ENCODE data around the gene GRIN2C. TPM values are rescaled to one million over a fixed set of nuclear protein-coding genes. Genes with fewer than 3 reads are reported as not detected.

The GRIN2C gene
- total and polyA plus RNA-seq, 2 donors (not counting 1 experiment from before 2014, with no cell fraction given), result 0.01 to 0.50 TPM

DNA sequence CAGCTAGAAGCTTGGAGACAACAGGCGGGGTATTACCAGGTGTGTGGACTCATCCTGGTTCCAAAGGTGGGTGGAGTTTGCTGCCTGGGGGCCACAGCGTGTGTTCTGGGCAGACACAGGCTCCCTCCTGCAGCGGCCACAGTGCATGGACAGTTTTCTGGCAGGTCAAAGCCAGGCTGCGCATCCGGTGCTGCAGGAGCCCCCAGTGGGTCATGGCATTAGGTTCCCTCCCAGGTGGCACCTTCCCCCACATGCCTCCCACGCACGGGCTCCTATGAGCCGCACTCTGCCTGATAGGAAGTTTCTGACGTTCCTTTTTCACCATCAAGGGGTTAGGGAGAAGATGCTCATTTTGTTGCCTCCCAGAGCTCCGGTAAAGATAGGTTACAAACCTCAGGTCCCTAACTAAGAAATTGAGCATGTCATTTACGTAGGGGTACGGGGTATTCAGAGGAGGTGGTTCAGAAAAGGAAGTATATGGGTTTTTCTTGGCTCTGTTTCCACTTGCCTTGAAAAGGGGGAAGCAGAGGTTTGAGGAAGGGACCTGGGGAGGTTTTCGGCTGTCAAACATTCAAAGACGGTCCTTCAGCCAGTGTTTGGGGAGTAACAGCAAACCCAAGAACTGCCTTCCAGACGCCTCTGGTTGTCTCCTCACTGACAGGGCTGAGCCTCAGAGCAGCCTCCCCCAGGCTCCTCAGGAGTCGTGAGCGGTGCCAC, 50.8 kb downstream of the GRIN2C start:
- Histone ChIP-seq H3K9ac (ENCODE audit: insufficient read depth, low read length) (no peak overlapping the region), H3K4me1 (ENCODE audit: control insufficient read depth, extremely low read depth, insufficient read depth, low read length) (no peaks in the 10 kb centered on the region), H3K36me3 (ENCODE audit: control insufficient read depth, insufficient read depth, low read length) (peaks cover 3% of the 10 kb centered on the region), H3K9me3 (ENCODE audit: control insufficient read depth, insufficient read depth, low read depth, low read length) (no peaks in the 10 kb centered on the region), H3K4me3 (replicated peaks in 1 of 4; ENCODE audit: control extremely low read depth in 1 of 4, insufficient read depth in 1 of 4, low read depth in 3 of 4, low read length in 4 of 4) (no peak overlapping the region), H4K20me1 (ENCODE audit: control insufficient read depth, extremely low read depth, insufficient read depth, low read length) (no peaks in the 10 kb centered on the region), H3K27ac (ENCODE audit: insufficient read depth, low read length) (no peak overlapping the region), H3K27me3 (ENCODE audit: control insufficient read depth, insufficient read depth, low read length) (no peaks in the 10 kb centered on the region), H2AFZ (ENCODE audit: low read length) (no peak overlapping the region), H3K79me2 (ENCODE audit: control insufficient read depth, insufficient read depth, low read length) (no peaks in the 10 kb centered on the region), H3K4me2 (ENCODE audit: extremely low read depth, insufficient read depth, low read length) (no peak overlapping the region)
- no peak for DNase-seq (ENCODE audit: low read depth in 2 of 2)
- no peak for TF ChIP-seq EZH2 (IDR thresholded peaks at IDR 0.05; ENCODE audit: low read length, missing control alignments)
- TF ChIP-seq, protein P1, sequence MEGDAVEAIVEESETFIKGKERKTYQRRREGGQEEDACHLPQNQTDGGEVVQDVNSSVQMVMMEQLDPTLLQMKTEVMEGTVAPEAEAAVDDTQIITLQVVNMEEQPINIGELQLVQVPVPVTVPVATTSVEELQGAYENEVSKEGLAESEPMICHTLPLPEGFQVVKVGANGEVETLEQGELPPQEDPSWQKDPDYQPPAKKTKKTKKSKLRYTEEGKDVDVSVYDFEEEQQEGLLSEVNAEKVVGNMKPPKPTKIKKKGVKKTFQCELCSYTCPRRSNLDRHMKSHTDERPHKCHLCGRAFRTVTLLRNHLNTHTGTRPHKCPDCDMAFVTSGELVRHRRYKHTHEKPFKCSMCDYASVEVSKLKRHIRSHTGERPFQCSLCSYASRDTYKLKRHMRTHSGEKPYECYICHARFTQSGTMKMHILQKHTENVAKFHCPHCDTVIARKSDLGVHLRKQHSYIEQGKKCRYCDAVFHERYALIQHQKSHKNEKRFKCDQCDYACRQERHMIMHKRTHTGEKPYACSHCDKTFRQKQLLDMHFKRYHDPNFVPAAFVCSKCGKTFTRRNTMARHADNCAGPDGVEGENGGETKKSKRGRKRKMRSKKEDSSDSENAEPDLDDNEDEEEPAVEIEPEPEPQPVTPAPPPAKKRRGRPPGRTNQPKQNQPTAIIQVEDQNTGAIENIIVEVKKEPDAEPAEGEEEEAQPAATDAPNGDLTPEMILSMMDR (conservative IDR thresholded peaks at IDR 0.05 in 1 of 2, IDR thresholded peaks at IDR 0.05 in 1 of 2; ENCODE audit: low read depth in 1 of 2, low read length in 2 of 2), result no peak

DNA sequence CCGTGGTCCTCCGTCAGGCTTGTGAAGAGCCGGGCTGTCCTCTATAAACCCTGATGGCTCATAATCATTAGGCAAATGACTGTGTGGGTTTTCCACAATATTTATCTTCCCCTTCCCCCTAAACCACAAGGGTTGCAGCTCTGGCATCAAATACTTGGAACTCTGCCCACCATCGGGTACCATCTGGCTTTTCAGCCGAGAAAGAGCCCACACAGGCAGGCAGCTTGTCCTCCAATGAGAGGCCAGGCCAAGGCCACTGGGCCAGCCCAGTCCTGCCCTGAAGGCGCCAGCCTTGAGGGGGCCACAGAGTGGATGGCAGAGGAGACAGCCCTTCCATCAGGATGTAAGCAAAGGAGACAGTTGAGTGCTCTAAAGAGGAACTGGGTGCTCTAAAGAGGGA, 51.8 kb downstream of the GRIN2C start:
- peaks cover 3% of the 10 kb centered on the region for H3K36me3 ChIP-seq (ENCODE audit: control insufficient read depth, insufficient read depth, low read length)
- no peak overlapping the region for H3K27ac ChIP-seq (ENCODE audit: insufficient read depth, low read length)
- no peaks in the 10 kb centered on the region for H3K79me2 ChIP-seq (ENCODE audit: control insufficient read depth, insufficient read depth, low read length)
- no peaks in the 10 kb centered on the region for H3K4me1 ChIP-seq (ENCODE audit: control insufficient read depth, extremely low read depth, insufficient read depth, low read length)
- TF ChIP-seq EZH2 (IDR thresholded peaks at IDR 0.05; ENCODE audit: low read length, missing control alignments), result no peak
- TF ChIP-seq, protein P1 (conservative IDR thresholded peaks at IDR 0.05 in 1 of 2, IDR thresholded peaks at IDR 0.05 in 1 of 2; ENCODE audit: low read depth in 1 of 2, low read length in 2 of 2), result no peak
- H3K4me3 ChIP-seq (replicated peaks in 1 of 4; ENCODE audit: control extremely low read depth in 1 of 4, insufficient read depth in 1 of 4, low read depth in 3 of 4, low read length in 4 of 4), result no peak overlapping the region
- no peak overlapping the region for H3K9ac ChIP-seq (ENCODE audit: insufficient read depth, low read length)
- DNase-seq (ENCODE audit: low read depth in 2 of 2), result peak; percentile 7 to 31
- H3K4me2 ChIP-seq (ENCODE audit: extremely low read depth, insufficient read depth, low read length), result no peak overlapping the region
- no peaks in the 10 kb centered on the region for H4K20me1 ChIP-seq (ENCODE audit: control insufficient read depth, extremely low read depth, insufficient read depth, low read length)
- no peaks in the 10 kb centered on the region for H3K27me3 ChIP-seq (ENCODE audit: control insufficient read depth, insufficient read depth, low read length)
- no peaks in the 10 kb centered on the region for H3K9me3 ChIP-seq (ENCODE audit: control insufficient read depth, insufficient read depth, low read depth, low read length)
- no peak overlapping the region for H2AFZ ChIP-seq (ENCODE audit: low read length)

DNA sequence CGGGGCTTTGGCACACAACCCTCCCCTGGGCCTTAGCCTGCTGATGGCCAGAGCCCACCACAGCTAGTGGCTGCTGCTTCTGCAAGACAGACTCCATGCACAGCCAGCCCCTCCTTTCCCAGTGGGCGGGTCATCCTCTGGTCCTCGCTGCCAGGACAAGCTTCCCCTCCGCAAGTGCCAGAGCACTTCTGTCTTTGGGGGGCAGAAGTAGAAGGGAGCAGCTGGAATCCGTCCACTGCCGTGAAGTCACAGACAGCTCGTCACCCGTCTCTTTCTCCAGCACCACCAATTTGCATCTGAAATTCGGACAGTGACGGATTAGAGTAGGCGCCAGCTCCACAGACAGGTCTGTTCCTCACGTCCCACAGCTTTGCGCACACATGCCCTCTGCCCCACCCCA, 52.2 kb downstream of the GRIN2C start:
- Histone ChIP-seq H3K4me3 (replicated peaks in 1 of 4; ENCODE audit: control extremely low read depth in 1 of 4, insufficient read depth in 1 of 4, low read depth in 3 of 4, low read length in 4 of 4) (no peak overlapping the region), H4K20me1 (ENCODE audit: control insufficient read depth, extremely low read depth, insufficient read depth, low read length) (no peaks in the 10 kb centered on the region), H3K27ac (ENCODE audit: insufficient read depth, low read length) (no peak overlapping the region), H2AFZ (ENCODE audit: low read length) (no peak overlapping the region), H3K79me2 (ENCODE audit: control insufficient read depth, insufficient read depth, low read length) (no peaks in the 10 kb centered on the region), H3K4me1 (ENCODE audit: control insufficient read depth, extremely low read depth, insufficient read depth, low read length) (no peaks in the 10 kb centered on the region), H3K36me3 (ENCODE audit: control insufficient read depth, insufficient read depth, low read length) (peaks cover 3% of the 10 kb centered on the region), H3K4me2 (ENCODE audit: extremely low read depth, insufficient read depth, low read length) (no peak overlapping the region), H3K9me3 (ENCODE audit: control insufficient read depth, insufficient read depth, low read depth, low read length) (no peaks in the 10 kb centered on the region), H3K27me3 (ENCODE audit: control insufficient read depth, insufficient read depth, low read length) (no peaks in the 10 kb centered on the region), H3K9ac (ENCODE audit: insufficient read depth, low read length) (no peak overlapping the region)
- TF ChIP-seq EZH2 (IDR thresholded peaks at IDR 0.05; ENCODE audit: low read length, missing control alignments), result no peak
- TF ChIP-seq, protein P1 (conservative IDR thresholded peaks at IDR 0.05 in 1 of 2, IDR thresholded peaks at IDR 0.05 in 1 of 2; ENCODE audit: low read depth in 1 of 2, low read length in 2 of 2), result no peak
- no peak for DNase-seq (ENCODE audit: low read depth in 2 of 2)
